Activated CD8-positive, alpha-beta memory T cell treated with anti-CD3 and anti-CD28 coated beads for 36 hours (primary cell): ENCODE measurements around the gene MRPL49. TPM values are rescaled to one million over a fixed set of nuclear protein-coding genes. Genes with fewer than 3 reads are reported as not detected.

ENCODE experiments used
- CTCF ChIA-PET: fragments of 350-600 bp; sonication (Branson Sonifier 250); formaldehyde crosslinking; loops from one replicate; lab custom pipeline; 2021; ENCODE audit warnings: antibody characterized with exemption; lab: Charles Lee
- POLR2A ChIA-PET: fragments of 350-600 bp; sonication (Branson Sonifier 250); formaldehyde crosslinking; loops from one replicate; lab custom pipeline; 2021; ENCODE audit warnings: antibody characterized with exemption; lab: Charles Lee
- total RNA-seq, 2 experiments: library from RNA; stranded (reverse); gene quantifications; one replicate each; pipeline ENCODE4 v1.2.3, GENCODE V29; 2021

Gene MRPL49
- total RNA-seq, 2 experiments from 2014 or later = 108 TPM

DNA sequence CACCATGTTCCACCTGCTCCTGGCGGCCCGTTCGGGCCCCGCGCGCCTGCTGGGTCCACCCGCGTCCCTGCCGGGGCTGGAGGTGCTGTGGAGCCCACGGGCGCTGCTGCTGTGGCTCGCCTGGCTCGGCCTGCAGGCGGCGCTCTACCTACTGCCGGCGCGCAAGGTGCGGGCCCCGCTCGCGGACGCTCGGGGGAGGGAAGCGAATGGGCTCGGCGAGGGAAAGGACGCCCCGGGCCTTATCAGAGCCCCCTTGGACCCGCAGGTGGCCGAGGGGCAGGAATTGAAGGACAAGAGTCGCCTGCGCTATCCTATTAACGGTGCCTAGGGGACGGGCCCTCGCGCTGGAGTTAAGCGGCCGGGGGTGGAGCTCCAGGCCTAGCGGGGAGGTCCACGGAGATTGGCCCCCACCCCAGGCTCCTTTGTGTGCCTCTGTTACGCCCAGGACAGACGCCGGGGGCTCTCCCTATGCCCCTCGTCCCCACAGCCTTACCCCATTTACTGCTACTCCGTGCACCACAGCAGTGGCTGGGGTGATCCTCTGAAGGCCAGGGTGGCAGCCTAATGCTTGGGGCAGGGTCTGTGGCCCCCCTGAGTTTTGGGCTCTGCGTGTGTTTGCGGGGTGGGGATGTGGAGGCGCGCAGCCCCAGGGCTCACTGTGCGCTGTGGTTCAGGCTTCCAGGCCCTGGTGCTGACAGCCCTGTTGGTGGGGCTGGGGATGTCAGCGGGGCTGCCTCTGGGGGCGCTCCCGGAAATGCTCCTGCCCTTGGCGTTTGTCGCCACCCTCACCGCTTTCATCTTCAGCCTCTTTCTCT lies 9.4 kb upstream of the MRPL49 start:
- CTCF ChIA-PET = interaction anchor here (0.8 to 7.4 kb wide), 16 partner anchors 9 to 264 kb away, joined by 3 to 109 read pairs (median 3); partner anchors contain the start of genes ARL2, CAPN1, FAU and MRPL49
- POLR2A ChIA-PET = interaction anchor here (0.8 to 3.9 kb wide), 3 partner anchors 9 to 16 kb away, joined by 3 to 17 read pairs (median 15); partner anchors contain the start of genes FAU, MRPL49 and VPS51

DNA sequence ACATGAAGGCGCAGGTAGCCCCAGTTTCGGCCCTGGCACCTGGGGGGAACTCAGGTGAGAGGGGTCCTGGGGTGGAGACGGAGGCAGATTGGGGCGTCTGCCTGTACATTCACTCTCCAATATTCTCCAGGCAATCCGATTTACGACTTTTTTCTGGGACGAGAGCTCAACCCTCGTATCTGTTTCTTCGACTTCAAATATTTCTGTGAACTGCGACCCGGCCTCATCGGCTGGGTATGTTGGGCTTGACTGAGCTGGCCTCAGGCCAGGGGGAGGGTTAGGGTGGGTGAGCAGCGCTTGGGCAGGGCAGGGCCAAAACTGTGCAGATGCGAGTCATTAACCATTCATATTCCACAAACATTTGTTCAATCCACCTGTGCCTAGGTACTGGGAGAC lies 8.8 kb upstream of the MRPL49 start:
- ChIA-PET CTCF (interaction anchor here (1.0 to 7.4 kb wide), 10 partner anchors 8 to 260 kb away, joined by 3 to 109 read pairs (median 4); partner anchors contain the start of genes CAPN1, FAU, MRPL49 and SAC3D1), POLR2A (interaction anchor here (0.7 to 3.9 kb wide), 4 partner anchors 8 to 79 kb away, joined by 3 to 17 read pairs (median 9); partner anchors contain the start of genes FAU, MRPL49 and VPS51)

DNA sequence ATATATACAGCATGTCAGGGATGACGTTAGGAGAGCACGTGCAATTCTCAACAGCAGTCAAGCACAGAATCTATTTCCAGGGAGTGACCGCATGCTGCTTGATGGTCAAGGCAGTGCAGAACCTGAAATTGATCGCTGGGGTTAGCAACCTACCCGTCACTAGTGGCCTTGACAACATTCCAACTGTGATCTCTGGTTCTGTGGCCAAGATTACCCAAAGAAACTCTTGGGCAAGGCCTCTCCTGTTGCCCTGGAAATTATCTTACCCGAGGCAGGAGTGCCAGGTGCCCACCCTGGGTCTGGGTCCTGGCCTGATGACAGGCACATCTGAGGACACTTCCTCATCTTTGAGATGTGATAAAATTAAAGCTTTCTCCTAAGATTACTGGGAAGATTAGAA lies 8.3 kb upstream of the MRPL49 start:
- CTCF ChIA-PET = interaction anchor here (1.2 to 7.4 kb wide), 5 partner anchors 8 to 187 kb away, joined by 3 to 109 read pairs (median 4); partner anchors contain the start of genes CAPN1, FAU, MRPL49 and SYVN1
- POLR2A ChIA-PET = interaction anchor here (0.6 to 3.9 kb wide), 3 partner anchors 7 to 482 kb away, joined by 3 to 15 read pairs (median 3); partner anchors contain the start of genes FAU and MRPL49

DNA sequence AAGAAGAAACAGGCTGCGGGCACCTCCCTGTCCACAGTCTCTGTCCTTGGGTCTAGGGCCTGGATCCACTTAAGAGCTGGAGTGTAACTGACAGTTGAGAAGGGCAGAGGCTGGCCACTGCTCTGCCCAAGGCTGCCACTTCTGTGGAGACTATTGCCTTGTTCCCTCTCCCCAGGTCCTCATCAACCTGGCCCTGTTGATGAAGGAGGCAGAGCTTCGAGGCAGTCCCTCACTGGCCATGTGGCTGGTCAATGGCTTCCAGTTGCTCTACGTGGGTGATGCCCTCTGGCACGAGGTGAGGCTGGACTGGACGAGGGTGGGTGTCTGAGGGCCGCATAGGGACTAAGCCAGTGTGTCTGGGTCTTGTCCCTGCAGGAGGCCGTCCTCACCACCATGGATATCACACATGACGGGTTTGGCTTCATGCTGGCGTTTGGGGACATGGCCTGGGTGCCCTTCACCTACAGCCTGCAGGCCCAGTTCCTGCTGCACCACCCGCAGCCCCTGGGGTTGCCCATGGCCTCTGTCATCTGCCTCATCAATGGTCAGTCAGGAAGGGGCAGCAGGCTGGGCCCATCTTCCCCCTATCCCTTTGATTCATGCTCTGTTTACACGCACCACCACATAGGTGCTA lies 7.5 kb upstream of the MRPL49 start:
- CTCF ChIA-PET = interaction anchor here (0.6 to 7.4 kb wide), 3 partner anchors 15 to 1570 kb away, joined by 3 to 109 read pairs (median 4); partner anchors contain the start of genes SYVN1 and VPS51
- POLR2A ChIA-PET = interaction anchor here (0.6 kb wide), 1 partner anchor 481 kb away, joined by 3 read pairs; no protein-coding TSS in a partner anchor

DNA sequence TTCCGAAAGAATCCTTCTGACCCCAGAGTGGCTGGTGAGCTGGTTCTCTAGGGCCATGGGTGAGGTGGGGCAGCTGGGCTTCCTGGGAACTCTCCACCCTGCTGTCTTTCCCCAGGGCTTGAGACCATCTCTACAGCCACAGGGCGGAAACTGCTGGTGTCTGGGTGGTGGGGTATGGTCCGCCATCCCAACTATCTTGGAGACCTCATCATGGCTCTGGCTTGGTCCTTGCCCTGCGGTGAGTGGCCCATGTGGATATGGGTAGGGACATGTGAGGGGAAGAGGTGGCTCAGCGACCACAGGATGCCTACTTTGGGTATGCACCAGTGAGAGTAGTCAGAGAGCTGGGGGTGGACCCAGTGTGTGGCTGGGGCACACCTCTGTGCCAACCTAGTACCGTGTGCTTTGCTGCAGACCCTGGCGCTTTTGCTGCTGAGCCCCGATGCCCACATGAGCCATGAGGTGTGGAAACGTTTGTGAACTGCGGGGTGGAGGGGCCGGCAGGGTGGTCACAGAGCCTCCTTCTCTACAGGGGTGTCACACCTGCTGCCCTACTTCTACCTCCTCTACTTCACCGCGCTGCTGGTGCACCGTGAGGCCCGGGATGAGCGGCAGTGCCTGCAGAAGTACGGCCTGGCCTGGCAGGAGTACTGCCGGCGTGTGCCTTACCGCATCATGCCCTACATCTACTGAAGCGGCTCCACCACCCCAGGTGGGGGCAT lies 6.6 kb upstream of the MRPL49 start:
- POLR2A ChIA-PET = interaction anchor here (1.5 kb wide), 1 partner anchor 13 kb away, joined by 6 read pairs; no protein-coding TSS in a partner anchor

DNA sequence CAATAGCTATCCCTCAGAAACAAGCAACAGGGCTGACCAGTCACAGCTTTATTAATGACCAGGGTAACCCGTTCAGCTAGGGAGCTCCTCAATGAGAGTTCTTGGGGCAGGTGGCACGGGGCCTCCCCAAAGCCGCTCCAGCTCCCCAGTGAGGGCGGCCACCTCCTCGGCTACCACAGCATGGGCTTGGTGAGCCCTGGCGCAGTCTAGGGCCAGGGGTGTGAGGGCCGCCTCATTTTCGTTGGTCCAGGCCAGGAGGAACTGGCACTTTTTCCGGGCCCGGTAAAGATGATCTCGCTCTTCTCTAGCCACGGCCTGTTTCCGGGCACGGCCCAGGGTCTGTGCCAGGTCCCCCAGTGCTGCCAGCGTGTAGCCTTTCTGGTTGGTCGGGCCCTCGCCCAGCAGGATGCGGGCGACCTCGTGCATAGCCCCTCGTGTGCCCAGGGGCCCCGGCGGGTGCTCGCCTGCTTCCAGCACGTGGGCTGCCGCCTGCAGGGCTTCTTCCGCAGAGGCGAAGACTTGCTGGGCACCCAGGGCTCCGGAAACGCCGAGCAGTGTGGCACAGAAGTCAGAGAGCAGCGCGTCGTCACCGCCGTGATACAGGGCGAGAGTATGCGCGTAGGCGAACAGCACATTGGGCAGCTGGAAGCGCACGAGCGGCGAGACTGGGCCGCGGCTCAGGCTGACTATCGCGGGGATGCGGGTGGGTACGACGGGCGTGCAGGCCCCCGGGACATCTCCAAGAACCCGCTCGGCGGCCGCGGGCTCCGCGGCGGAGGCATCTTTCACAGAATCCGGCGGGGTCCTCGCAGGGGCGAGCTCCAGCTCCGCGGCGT lies 5.5 kb upstream of the MRPL49 start:
- POLR2A ChIA-PET = interaction anchor here (0.9 to 2.9 kb wide), 6 partner anchors 12 to 257 kb away, joined by 3 to 15 read pairs (median 4); partner anchors contain the start of genes SNX15, SYVN1 and VPS51
- CTCF ChIA-PET = interaction anchor here (0.6 to 2.0 kb wide), 8 partner anchors 9 to 234 kb away, joined by 3 to 7 read pairs (median 4); partner anchors contain the start of gene CAPN1

More for the DNA sequence above, 6.6 kb upstream of the MRPL49 start:
- CTCF ChIA-PET = interaction anchor here (0.6 kb wide), 1 partner anchor 24 kb away, joined by 4 read pairs; no protein-coding TSS in a partner anchor

DNA sequence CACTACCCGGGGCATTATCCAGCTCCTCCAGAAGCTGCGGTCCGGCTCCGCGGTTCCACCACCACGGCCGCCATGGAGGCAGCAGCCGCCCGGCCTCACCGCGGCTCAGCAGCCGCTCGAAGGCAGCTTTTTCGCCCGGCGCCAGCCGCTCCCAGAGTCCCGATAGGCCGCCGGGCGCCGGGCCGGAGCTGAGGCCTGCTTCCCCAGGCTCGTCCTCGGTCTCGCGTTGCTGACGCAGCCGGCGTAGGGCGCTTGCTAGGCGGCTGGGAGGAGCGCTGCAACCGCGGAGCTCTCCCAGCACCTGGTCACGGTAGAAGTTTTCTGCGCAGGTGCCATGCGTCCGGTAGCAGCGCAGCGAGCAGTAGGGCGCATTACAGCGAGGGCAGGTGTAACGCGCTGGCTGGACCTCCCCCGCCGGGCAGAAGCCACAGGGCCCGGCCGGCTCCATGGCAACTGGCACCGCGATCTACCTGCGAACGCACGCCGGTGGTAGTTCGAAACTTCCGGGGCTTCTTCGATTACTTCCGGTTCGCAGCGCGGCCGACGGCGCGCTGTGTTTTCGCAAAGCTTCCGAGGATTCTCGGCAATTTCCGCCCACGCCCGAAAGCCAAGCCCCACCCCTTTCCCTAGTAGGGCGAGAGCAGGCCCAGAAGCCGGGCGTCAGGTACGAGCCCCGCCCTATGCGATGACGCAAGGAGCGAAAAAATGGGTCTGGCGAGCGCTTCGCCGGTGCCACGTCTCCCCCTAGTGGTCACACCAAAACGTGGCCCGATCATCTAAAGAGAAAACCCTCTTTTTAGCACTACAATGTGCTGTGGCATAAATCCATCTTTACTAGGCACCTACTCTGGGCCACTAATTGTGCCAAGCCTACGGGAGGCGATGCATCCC lies 4.7 kb upstream of the MRPL49 start, which contains the start of gene ZNHIT2:
TSS of gene ZNHIT2 (minus strand) at position 496 of the 891 bp plus-strand sequence. CDS start at position 448, 48 bp downstream.
- CTCF ChIA-PET = interaction anchor here (0.7 to 2.0 kb wide), 14 partner anchors 10 to 234 kb away, joined by 3 to 7 read pairs (median 4); partner anchors contain the start of gene CAPN1
- POLR2A ChIA-PET = interaction anchor here (0.6 to 2.9 kb wide), 9 partner anchors 11 to 258 kb away, joined by 3 to 15 read pairs (median 3); partner anchors contain the start of genes ARL2, SNX15, SYVN1 and VPS51

DNA sequence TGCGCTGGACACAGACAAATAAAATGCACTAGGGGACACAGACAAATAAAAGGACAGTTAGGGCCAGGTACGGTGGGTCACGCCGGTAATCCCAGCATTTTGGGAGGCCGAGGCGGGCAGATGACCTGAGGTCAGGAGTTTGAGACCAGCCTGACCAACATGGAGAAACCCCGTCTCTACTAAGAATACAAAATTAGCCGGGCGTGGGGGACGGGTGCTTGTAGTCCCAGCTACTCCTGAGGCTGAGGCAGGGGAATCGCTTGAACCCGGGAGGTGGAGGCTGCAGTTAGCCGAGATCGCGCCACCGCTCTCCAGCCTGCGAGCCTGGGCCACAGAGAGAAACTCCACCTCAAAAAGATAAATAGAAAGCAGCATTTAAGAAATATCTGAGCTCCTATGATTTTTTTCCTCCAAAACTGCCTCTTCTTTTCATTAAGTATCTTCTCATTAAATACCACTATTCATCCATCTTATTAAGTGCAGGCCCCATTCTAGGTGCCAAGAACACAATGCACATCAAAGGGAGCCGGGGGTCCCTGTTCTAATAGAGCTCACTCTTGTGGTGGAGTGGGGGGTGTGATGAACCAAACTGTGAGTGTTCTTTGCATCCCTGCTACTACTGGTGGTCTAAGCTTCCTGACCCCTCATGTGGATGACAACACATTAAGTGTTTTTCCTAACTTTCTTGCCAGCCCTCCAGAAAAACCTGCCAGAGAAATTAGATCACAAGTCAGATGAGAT lies 3.9 kb upstream of the MRPL49 start:
- CTCF ChIA-PET = interaction anchor here (0.6 to 2.0 kb wide), 10 partner anchors 9 to 212 kb away, joined by 3 to 5 read pairs (median 4); partner anchors contain the start of gene CAPN1
- POLR2A ChIA-PET = interaction anchor here (0.6 to 2.9 kb wide), 6 partner anchors 16 to 258 kb away, joined by 3 to 15 read pairs (median 5); partner anchors contain the start of genes ARL2, SYVN1 and VPS51

DNA sequence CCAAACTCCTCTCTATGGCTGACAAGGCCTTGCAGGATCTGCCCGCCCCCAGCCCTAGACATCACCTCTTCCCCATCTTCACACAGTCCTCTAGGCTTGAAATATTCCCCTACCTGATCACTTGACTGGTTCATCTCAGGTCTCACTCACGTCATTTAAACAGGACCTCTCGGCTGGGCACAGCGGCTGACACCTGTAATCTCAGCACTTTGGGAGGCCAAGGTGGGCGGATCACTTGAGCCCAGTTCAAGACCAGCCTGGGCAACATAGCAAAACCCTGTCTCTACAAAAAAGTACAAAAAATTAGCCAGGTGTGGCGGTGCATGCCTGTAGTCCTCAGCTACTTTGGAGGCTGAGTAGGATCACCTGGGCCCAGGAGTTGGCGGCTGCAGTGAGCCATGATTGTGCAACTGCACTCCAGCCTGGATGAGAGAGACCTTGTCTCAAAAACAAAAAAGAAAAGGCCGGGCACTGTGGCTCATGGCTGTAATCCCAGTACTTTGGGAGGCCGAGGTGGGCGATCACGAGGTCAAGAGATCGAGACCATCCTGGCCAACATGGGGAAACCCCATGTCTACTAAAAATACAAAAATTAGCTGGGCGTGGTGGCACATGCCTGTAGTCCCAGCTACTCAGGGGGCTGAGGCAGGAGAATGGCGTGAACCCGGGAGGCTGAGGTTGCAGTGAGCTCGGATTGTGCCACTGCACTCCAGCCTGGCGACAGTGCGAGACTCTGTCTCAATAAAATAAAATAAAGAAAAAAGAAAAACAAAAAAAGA lies 3.0 kb upstream of the MRPL49 start:
- CTCF ChIA-PET = interaction anchor here (1.0 to 2.0 kb wide), 6 partner anchors 8 to 81 kb away, joined by 3 to 5 read pairs (median 3); partner anchors contain the start of genes CAPN1 and TM7SF2
- POLR2A ChIA-PET = interaction anchor here (0.6 to 2.9 kb wide), 4 partner anchors 11 to 193 kb away, joined by 3 to 14 read pairs (median 3); partner anchors contain the start of gene VPS51

DNA sequence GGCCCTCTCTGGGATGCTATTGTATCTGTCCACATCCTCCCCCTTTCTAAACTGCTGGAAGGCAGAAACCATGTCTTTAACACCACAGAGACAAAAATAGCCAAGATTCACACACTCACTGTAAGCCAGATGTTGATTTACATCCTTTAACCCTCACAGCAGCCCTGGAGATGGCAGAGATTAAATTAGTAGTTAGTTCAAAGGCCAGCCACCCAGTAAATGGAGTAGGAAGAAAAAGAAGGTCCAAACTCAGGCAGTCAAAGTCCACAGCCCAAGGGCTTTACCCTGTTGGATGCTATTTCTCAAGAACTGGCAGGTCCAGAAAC lies 2.5 kb upstream of the MRPL49 start:
- ChIA-PET CTCF (interaction anchor here (1.1 to 1.2 kb wide), 2 partner anchors 8 to 9 kb away, joined by 3 read pairs; partner anchors contain the start of gene TM7SF2), POLR2A (interaction anchor here (0.7 to 3.0 kb wide), 2 partner anchors 8 to 10 kb away, joined by 3 to 15 read pairs; partner anchors contain the start of gene TM7SF2)

DNA sequence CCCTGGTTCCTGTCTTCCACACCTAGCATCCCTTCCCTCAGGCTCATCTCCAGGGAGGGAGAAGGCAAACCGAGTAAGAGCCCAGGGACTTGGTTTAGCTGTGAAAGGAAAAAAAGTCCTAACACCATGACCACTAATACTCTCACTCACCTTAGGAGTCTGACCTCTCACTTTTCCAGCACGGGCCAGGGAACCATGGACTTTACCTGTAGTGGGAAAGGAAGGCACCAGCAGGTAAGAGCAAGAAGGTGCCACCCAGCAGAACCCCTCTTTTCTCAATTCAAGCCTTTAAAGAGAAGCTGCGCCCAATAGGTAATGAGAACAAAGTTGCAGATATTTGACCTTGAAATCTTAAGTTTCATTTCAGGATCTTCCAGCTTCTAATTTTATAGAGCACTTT lies 1.3 kb upstream of the MRPL49 start:
- POLR2A ChIA-PET = interaction anchor here (1.9 to 5.0 kb wide), 3 partner anchors 9 to 107 kb away, joined by 6 to 47 read pairs (median 15); partner anchors contain the start of genes ARL2, SYVN1 and TM7SF2

DNA sequence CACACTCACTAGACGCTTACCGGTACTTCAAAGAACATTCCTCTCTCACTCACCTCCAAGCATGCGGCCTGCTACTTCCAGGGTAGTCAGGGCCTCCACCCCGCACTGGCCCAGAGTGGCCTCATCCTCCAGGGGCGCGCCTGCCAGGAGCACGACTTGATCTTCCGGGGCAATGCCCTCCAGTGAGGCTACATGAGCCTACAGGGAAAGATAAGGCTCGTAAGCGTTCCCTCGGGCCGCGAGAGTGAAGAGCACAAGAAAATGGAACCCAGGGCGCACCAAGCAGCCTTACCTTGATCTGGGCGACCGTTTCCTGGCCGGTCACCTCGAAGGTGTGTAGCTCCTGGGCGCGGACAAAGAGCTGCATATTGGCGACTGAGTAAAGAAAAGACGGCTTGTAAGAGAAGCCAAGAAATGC lies 665 bp upstream of the MRPL49 start:
- ChIA-PET CTCF (interaction anchor here (0.6 to 2.3 kb wide), 10 partner anchors 8 to 141 kb away, joined by 3 to 20 read pairs (median 3); partner anchors contain the start of genes ARL2, POLA2, SAC3D1 and TM7SF2), POLR2A (interaction anchor here (0.8 to 5.0 kb wide), 10 partner anchors 10 to 342 kb away, joined by 3 to 47 read pairs (median 6); partner anchors contain the start of genes ARL2, CAPN1, SYVN1 and TM7SF2)

More for the DNA sequence above, 1.3 kb upstream of the MRPL49 start:
- CTCF ChIA-PET = interaction anchor here (1.1 to 2.3 kb wide), 3 partner anchors 8 to 11 kb away, joined by 3 to 20 read pairs (median 11); partner anchors contain the start of gene TM7SF2

DNA sequence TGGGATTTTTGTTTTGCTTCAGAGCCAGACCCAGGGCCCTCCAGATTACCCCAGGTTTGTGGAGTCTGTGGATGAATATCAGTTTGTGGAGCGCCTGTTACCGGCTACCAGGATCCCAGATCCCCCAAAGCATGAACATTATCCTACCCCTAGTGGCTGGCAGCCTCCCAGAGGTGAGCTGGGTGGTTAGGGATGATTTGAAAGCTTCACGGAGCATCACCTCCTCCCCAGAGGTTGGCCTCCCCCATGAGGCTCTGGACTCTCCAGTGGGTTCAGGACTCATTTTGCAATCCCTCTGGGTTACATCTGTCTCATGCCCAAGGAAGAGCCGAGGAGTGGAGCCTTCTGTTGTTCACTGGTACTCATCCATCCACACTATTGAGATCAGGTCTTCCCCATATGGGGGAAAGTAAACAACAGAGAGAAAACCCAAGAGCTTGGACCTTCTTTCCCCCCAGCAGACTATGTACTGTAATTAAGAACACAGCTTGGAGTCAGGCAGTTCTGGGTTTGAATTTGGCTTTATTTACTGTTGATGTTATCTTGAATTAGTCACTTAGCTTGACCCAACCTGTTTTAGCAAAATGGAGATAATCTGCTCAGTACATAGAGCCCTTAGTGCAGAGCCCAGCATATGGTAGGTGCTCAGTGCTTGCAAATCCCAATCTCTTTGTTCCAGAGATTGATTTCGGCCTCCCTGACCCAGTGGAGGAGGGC lies 2.5 kb downstream of the MRPL49 start:
- ChIA-PET CTCF (interaction anchor here (1.4 kb wide), 1 partner anchor 14 kb away, joined by 5 read pairs; no protein-coding TSS in a partner anchor), POLR2A (interaction anchor here (5.0 kb wide), 1 partner anchor 10 kb away, joined by 47 read pairs; the partner anchor contains the start of gene SYVN1)
